DMS 273 treated with DMSO at 0.1 percent for 48 hours (cell line): ENCODE results near the gene GNAL.
"Not testable (repeated sequence)": the region's sequence is repeated elsewhere in the genome, so short reads cannot be mapped to it uniquely, and the experiment has no call there.

ENCODE experiments used
- DNase-seq: peaks from one replicate; lab custom pipeline; 2025; lab: John Stamatoyannopoulos, UW

Gene GNAL

GRCh38 chr18:11874676-11875075 is 185.6 kb downstream of the GNAL start:
- DNase-seq = no peak

DNA sequence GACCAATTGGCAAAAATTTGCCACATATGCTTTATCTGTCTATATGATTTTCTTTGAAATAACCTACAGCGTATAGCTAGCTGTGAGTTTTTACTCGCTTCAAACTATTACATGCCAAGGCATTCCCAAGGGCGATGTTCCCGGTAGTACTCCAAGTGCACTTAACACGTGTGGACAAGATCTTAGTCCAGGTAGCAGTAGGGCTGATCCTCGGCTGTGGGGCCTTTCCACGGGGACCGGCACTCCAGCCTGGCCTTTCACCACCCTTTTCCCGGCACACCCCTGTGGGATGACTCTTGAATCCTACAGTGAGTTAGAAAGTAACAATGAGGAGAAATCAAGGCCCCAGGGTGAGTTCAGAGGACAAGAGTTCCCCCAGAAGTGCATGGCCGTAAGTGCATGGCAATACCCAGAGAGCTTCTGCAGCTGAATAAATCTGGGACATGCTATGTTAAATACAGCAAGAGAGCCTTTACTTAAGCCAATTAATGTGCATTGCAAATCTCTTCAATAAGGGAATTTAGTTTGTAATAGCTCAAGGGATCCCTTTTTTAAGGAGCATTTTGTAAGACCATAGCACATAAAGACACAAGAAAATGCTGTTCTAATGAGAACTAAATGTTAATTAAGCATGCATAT is 188.6 kb downstream of the GNAL start:
- no peak for DNase-seq

DNA sequence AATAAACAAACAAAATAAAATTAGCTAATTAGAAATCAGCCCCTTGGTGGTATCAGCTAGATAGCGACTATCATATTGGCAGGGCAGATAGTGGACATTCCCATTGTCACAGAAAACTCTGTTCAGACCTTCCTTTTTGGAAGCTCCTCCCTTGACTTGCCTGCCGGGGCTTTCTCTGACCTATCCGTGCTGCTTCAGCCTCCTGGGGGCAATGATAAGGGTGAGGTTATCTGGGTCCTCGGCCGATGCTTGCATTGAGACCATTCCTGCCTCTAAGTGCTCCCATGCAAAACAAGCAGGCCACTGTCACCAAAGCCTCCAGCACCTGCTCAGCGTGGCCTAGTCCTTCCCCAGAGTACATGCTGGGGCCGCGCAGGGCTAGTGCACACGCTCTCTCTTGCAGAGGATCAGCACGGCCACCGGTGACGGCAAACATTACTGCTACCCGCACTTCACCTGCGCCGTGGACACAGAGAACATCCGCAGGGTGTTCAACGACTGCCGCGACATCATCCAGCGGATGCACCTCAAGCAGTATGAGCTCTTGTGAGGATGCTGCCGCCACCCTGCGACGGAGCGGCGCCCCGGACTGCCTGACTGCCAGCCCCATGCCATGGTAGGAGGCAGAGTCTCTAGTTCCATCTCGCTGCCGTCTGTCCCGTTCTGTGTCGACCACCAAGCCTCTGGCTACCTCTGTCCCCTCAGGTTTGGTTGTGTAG is 191.7 kb downstream of the GNAL start:
- no peak for DNase-seq

- no peak for DNase-seq
Observed at GRCh38 chr18:11882636-11883035, 193.6 kb downstream of the GNAL start.

- DNase-seq = no peak
Observed at GRCh38 chr18:11883153-11883552, 194.1 kb downstream of the GNAL start.

GRCh38 chr18:11884396-11885030 is 195.4 kb downstream of the GNAL start:
- no peak for DNase-seq

- DNase-seq = no peak
Observed at GRCh38 chr18:11885278-11885947, 196.3 kb downstream of the GNAL start.

GRCh38 chr18:11886577-11887110 is 197.6 kb downstream of the GNAL start:
- no peak for DNase-seq

GRCh38 chr18:11887328-11888128 is 198.5 kb downstream of the GNAL start:
- DNase-seq = no peak

DNA sequence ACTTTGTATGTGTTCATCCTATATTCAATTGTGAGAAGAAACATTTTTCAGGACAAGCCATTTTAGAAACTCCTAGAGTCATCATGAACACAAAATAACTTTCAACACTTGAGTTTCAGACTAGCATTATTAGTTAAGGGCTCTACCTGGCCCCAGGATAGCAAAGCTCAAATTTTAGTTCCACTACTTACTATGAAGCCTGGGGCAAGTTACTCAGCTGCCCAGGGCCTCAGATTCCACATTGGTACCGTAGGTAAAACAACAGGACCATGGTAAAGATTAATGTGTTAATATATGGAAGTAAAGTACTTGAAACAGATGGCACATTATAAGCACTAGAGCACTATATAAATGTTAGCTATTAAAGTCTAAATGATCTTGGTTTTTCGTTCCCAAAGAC is 199.7 kb downstream of the GNAL start:
- DNase-seq = no peak

GRCh38 chr18:11889284-11889683 is 200.2 kb downstream of the GNAL start:
- no peak for DNase-seq

DNA sequence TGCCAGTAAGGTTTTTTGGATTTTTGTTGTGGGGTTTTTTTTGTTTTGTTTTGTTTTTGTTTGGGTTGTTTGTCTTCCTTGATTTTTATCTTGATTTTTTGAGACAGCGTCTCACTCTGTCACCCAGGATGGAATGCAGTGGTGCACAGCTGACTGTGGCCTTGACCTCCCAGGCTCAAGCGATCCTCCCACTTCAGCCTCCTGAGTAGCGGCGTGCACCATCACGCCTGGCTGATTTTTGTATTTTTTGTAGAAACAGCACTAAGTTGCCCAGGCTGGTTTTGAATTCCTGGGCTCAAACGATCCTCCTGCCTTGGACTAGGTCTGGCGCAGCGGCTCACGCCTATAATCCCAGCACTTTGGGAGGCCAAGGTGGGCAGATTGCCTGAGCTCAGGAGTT is 202.7 kb downstream of the GNAL start:
- no peak for DNase-seq

- not testable (repeated sequence) for DNase-seq
Observed at GRCh38 chr18:11892438-11892837, 203.4 kb downstream of the GNAL start.

DNA sequence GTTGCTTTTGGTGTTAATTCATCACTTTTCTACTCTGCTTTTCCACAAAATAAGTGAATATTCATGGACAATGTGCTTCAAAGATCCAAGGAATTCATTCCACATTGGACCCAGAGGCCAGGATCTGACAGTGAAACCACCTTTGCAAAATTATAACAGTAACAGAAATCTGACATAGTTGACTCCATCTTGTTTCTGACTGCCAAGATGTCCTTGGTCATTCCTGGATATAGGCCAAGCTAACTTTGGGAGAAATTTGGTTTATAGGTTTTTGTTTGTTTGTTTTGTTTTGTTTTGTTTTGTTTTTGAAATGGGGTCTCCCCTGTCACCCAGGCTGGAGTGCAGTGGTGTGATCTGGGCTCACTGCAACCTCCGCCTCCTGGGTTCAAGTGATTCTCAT is 208.7 kb downstream of the GNAL start:
- no peak for DNase-seq

DNA sequence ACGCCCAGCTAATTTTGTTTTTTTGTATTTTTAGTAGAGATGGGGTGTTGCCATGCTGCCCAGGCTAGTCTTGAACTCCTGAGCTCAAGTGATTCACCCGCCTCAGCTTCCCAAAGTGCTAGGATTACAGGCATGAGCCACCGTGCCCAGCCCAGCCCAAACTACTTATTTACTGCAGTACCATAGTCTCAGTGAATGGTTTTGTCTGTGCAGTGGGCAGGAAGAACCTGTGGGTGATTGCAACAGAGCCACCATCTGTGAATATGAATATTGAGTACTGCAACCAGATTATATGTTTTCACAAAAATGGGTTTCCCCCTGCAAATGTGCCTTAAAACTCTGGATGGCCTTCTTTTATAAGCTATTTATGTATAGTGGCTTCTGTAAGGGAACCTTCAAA is 210.0 kb downstream of the GNAL start:
- no peak for DNase-seq

- no peak for DNase-seq
Observed at GRCh38 chr18:11901826-11902438, 212.9 kb downstream of the GNAL start.

- DNase-seq = no peak
Observed at GRCh38 chr18:11902522-11903292, 213.6 kb downstream of the GNAL start.

DNA sequence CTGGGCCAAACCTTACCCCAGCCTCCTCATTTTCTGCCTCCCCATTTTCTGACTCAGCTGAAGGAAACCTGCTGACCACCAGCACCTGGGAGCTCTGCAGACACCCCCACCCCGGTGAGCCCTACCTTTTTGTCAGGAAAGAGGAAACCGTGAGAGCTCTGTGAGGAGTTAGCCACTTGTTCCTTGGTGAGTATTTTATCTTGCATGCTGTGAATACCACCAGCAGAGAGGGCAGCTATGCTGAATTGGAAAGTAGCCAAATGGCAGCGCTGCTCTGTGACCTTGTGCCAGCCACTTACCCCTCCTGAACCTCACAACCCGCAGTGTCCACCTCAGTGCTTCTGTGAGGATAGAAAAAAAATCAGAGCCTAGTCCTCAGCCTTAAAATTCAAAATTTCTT is 216.5 kb downstream of the GNAL start:
- DNase-seq = no peak

DNA sequence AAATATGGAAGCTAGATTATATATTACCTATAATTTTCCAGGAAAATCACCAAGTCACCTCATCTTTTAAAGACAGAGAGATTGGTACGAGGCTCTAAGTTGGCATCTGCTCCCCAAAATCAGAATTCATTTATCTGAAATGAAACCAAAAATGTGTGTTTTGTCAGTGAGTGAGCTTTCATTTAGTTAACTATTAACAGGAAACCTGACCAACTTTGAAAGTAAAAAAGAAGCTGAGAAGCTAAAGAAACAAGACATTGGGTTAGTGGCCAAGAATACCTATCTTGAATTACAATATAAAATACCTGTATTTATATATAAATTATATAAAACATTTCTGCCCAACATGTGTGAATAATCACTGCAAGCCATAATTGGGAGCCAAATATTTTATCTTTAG is 217.1 kb downstream of the GNAL start:
- no peak for DNase-seq
